ENCODE data around the gene CD93. TPM values are rescaled to one million over a fixed set of nuclear protein-coding genes. Genes with fewer than 3 reads are reported as not detected.

Gene CD93
- total RNA-seq, 2 donors from 2014 or later, result 13.9 to 31.1 TPM

GRCh38 chr20:23114448-23115082 is 28.4 kb upstream of the CD93 start:
- H3K36me3 ChIP-seq, result no peaks in the 10 kb centered on the region
- H3K4me3 ChIP-seq, result no peak overlapping the region
- H3K9me3 ChIP-seq, result no peaks in the 10 kb centered on the region
- intact Hi-C loops (cut with DNase I), result no loop called here
- no peaks in the 10 kb centered on the region for H3K27me3 ChIP-seq (replicated peaks; ENCODE audit: insufficient read depth)
- no peak overlapping the region for H3K27ac ChIP-seq
- no peak for DNase-seq (ENCODE audit: low spot score)
- TF ChIP-seq POLR2A (IDR thresholded peaks at IDR 0.05), result no peak
- no peak for TF ChIP-seq POLR2AphosphoS5 (IDR thresholded peaks at IDR 0.05)
- TF ChIP-seq, protein P1, sequence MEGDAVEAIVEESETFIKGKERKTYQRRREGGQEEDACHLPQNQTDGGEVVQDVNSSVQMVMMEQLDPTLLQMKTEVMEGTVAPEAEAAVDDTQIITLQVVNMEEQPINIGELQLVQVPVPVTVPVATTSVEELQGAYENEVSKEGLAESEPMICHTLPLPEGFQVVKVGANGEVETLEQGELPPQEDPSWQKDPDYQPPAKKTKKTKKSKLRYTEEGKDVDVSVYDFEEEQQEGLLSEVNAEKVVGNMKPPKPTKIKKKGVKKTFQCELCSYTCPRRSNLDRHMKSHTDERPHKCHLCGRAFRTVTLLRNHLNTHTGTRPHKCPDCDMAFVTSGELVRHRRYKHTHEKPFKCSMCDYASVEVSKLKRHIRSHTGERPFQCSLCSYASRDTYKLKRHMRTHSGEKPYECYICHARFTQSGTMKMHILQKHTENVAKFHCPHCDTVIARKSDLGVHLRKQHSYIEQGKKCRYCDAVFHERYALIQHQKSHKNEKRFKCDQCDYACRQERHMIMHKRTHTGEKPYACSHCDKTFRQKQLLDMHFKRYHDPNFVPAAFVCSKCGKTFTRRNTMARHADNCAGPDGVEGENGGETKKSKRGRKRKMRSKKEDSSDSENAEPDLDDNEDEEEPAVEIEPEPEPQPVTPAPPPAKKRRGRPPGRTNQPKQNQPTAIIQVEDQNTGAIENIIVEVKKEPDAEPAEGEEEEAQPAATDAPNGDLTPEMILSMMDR (IDR thresholded peaks at IDR 0.05), result no peak
- no peaks in the 10 kb centered on the region for H3K4me1 ChIP-seq (replicated peaks)
- 82% methylated on average over 8 of the region's 8 CpGs for WGBS

- 67% methylated on average over 2 of the region's 2 CpGs for whole genome bisulfite sequencing
- H3K27me3 ChIP-seq (replicated peaks; ENCODE audit: insufficient read depth), result no peaks in the 10 kb centered on the region
- no peaks in the 10 kb centered on the region for H3K36me3 ChIP-seq
- DNase-seq (ENCODE audit: low spot score), result no peak
- H3K4me3 ChIP-seq, result no peak overlapping the region
- intact Hi-C loops (cut with DNase I), result no loop called here
- H3K4me1 ChIP-seq (replicated peaks), result no peaks in the 10 kb centered on the region
- H3K9me3 ChIP-seq, result no peaks in the 10 kb centered on the region
- no peak overlapping the region for H3K27ac ChIP-seq
- TF ChIP-seq POLR2AphosphoS5 (IDR thresholded peaks at IDR 0.05) (no peak), POLR2A (IDR thresholded peaks at IDR 0.05) (no peak)
- TF ChIP-seq, protein P1 (IDR thresholded peaks at IDR 0.05), result no peak
These were observed 27.9 kb upstream of the CD93 start for GRCh38 chr20:23114018-23114417.

DNA sequence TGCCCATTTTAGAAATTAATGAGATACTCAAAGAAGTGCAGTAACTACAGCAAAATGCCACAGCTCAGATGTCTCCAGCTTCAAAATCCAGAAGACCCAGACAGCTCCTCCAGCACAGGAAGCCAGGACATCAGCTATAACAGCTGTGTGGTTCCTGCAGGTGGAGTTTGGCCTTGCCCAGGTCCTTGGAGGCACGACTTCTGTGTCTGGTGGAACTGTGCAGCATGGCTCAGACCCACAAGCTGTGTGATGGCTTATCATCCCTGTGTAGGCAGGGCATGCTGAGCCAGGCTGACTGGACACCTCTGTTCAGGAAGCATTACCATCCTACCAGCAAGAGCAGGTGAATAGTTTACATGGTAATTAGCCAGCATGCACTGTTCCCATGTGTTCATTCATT is 26.5 kb upstream of the CD93 start:
- Histone ChIP-seq H3K4me3 (no peak overlapping the region), H3K36me3 (no peaks in the 10 kb centered on the region), H3K9me3 (no peaks in the 10 kb centered on the region), H3K27ac (no peak overlapping the region), H3K4me1 (replicated peaks) (no peaks in the 10 kb centered on the region), H3K27me3 (replicated peaks; ENCODE audit: insufficient read depth) (no peaks in the 10 kb centered on the region)
- DNase-seq (ENCODE audit: low spot score), result no peak
- intact Hi-C loops (cut with DNase I), result no loop called here
- WGBS, result 70% methylated on average over 1 of the region's 1 CpG
- TF ChIP-seq, protein P1 (IDR thresholded peaks at IDR 0.05), result no peak
- no peak for TF ChIP-seq POLR2A (IDR thresholded peaks at IDR 0.05)
- TF ChIP-seq POLR2AphosphoS5 (IDR thresholded peaks at IDR 0.05), result no peak

- 87% methylated on average over 9 of the region's 9 CpGs for WGBS
- DNase-seq (ENCODE audit: low spot score), result no peak
- intact Hi-C loops (cut with DNase I), result no loop called here
These were observed 25.8 kb upstream of the CD93 start for GRCh38 chr20:23111944-23112342.

More at GRCh38 chr20:23111944-23112342, 25.8 kb upstream of the CD93 start:
- Histone ChIP-seq H3K4me3 (no peak overlapping the region), H3K27ac (no peak overlapping the region), H3K4me1 (replicated peaks) (no peaks in the 10 kb centered on the region), H3K9me3 (no peaks in the 10 kb centered on the region), H3K27me3 (replicated peaks; ENCODE audit: insufficient read depth) (no peaks in the 10 kb centered on the region), H3K36me3 (no peaks in the 10 kb centered on the region)
- TF ChIP-seq, protein P1 (IDR thresholded peaks at IDR 0.05), result no peak
- TF ChIP-seq POLR2A (IDR thresholded peaks at IDR 0.05) (no peak), POLR2AphosphoS5 (IDR thresholded peaks at IDR 0.05) (no peak)
